ENCODE measurements around the gene MYO18B. TPM values are rescaled to one million over a fixed set of nuclear protein-coding genes. Genes with fewer than 3 reads are reported as not detected.

Gene MYO18B
- total and polyA plus RNA-seq, 2 donors (not counting 1 experiment from before 2014, with no cell fraction given) = 0.15 TPM; not detected in 1

DNA sequence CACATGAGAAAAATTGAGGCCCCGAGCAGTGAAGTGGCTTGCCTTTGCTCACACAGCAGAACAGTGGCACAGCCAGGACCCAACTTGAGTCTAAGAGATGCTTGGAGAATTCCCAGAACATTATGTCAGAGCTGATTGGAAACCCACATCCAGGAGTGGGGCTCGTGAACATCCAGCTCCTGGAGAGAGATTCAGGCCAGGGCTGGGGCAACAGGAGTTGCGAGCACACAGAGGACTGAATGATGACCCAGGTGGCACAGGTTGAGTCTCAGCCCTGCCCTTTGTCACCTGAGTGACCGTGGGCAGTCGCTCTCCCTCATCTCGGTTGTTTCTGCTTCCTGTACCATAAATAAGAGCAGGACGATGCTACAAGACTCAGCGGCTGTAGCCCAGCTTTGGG, 102.6 kb downstream of the MYO18B start:
- ChIA-PET POLR2A (no interaction called here), CTCF (no interaction called here)
- no peak for ATAC-seq (ENCODE audit: low read depth)
- 90% methylated on average over 6 of the region's 8 CpGs for WGBS (ENCODE audit: insufficient coverage)
- no peak for DNase-seq
- Histone ChIP-seq H3K36me3 (replicated peaks in 1 of 2; ENCODE audit: control extremely low read depth in 1 of 2, control insufficient read depth in 1 of 2, extremely low read depth in 1 of 2, insufficient read depth in 2 of 2, low read length in 1 of 2) (no peaks in the 10 kb centered on the region), H3K27ac (ENCODE audit: low read length in 2 of 2) (no peak overlapping the region), H3K9me3 (ENCODE audit: control extremely low read depth in 1 of 3, control insufficient read depth in 2 of 3, insufficient read depth in 1 of 3, low read length in 2 of 3) (no peaks in the 10 kb centered on the region), H2AFZ (ENCODE audit: insufficient read depth, low read depth, low read length, poor library complexity, severe bottlenecking) (no peak overlapping the region), H4K20me1 (ENCODE audit: control insufficient read depth, insufficient read depth, low read length, poor library complexity, severe bottlenecking) (no peaks in the 10 kb centered on the region), H3K4me3 (ENCODE audit: control extremely low read depth in 1 of 5, extremely low read depth in 1 of 5, insufficient read depth in 1 of 5, low read depth in 2 of 5, low read length in 4 of 5) (no peak overlapping the region), H3K4me1 (ENCODE audit: control insufficient read depth in 2 of 2, insufficient read depth in 2 of 2, low read length in 2 of 2) (no peaks in the 10 kb centered on the region), H3K4me2 (replicated peaks; ENCODE audit: low read depth, low read length, poor library complexity, severe bottlenecking) (no peak overlapping the region), H3K27me3 (replicated peaks in 1 of 4; ENCODE audit: control extremely low read depth in 1 of 4, control insufficient read depth in 3 of 4, insufficient read depth in 4 of 4, low read length in 3 of 4) (no peaks in the 10 kb centered on the region), H3K79me2 (ENCODE audit: control insufficient read depth, insufficient read depth, low read length) (no peaks in the 10 kb centered on the region), H3K9ac (ENCODE audit: low read length) (no peak overlapping the region)
- H3K4me3 Mint-ChIP-seq = no peak overlapping the region
- TF ChIP-seq CTCF (IDR thresholded peaks at IDR 0.05) = no peak
- no peak for TF ChIP-seq EZH2 (IDR thresholded peaks at IDR 0.05; ENCODE audit: borderline replicate concordance, insufficient read depth, low read depth, low read length, poor library complexity, severe bottlenecking)
- H3K27ac Mint-ChIP-seq = no peak overlapping the region
- peaks cover 11% of the 10 kb centered on the region for H3K27me3 Mint-ChIP-seq
- no peaks in the 10 kb centered on the region for H3K9me3 Mint-ChIP-seq (ENCODE audit: insufficient read depth)
- intact Hi-C loops (cut with micrococcal nuclease) = no loop called here
- H3K4me1 Mint-ChIP-seq = no peaks in the 10 kb centered on the region

DNA sequence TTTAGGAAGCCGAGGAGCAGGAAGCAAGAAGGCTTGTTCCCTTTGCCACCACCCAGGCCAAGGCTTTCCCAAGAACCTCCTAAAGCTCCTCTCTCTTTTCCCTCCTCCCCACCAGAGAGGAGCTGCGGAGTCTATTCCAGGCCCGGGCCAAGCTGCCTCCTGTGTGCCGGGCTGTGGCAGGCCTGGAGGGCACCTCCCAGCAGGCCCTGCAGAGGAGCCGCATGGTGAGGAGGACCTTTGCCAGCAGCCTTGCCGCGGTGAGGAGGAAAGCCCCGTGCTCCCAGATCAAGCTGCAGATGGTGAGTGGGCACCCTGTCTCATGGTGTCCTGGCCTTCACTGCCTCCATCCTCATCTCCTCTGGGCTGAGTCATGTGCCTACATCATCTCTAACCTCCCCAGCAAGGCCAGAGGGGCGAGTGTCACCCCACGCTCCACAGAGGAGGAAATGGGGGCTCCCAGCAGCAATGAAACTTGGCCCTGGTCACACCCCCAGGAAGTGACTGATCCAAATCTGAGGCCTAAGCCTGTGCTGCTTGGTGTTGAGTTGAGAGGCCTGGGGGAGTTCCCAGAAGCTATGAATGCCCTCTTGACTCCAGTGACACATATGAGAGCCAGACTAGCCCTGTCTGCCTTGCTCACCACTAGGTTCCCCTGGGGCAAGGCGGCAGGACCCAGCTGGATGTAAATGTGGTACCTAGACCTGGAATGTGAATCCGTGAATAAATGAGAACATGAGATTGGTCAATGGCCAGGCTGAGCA, 104.2 kb downstream of the MYO18B start:
- Histone ChIP-seq H3K36me3 (replicated peaks in 1 of 2; ENCODE audit: control extremely low read depth in 1 of 2, control insufficient read depth in 1 of 2, extremely low read depth in 1 of 2, insufficient read depth in 2 of 2, low read length in 1 of 2) (no peaks in the 10 kb centered on the region), H2AFZ (ENCODE audit: insufficient read depth, low read depth, low read length, poor library complexity, severe bottlenecking) (no peak overlapping the region), H3K27me3 (replicated peaks in 1 of 4; ENCODE audit: control extremely low read depth in 1 of 4, control insufficient read depth in 3 of 4, insufficient read depth in 4 of 4, low read length in 3 of 4) (no peaks in the 10 kb centered on the region), H3K9ac (ENCODE audit: low read length) (no peak overlapping the region), H3K27ac (ENCODE audit: low read length in 2 of 2) (no peak overlapping the region), H4K20me1 (ENCODE audit: control insufficient read depth, insufficient read depth, low read length, poor library complexity, severe bottlenecking) (no peaks in the 10 kb centered on the region), H3K4me3 (ENCODE audit: control extremely low read depth in 1 of 5, extremely low read depth in 1 of 5, insufficient read depth in 1 of 5, low read depth in 2 of 5, low read length in 4 of 5) (no peak overlapping the region), H3K4me1 (ENCODE audit: control insufficient read depth in 2 of 2, insufficient read depth in 2 of 2, low read length in 2 of 2) (no peaks in the 10 kb centered on the region), H3K4me2 (replicated peaks; ENCODE audit: low read depth, low read length, poor library complexity, severe bottlenecking) (no peak overlapping the region), H3K9me3 (ENCODE audit: control extremely low read depth in 1 of 3, control insufficient read depth in 2 of 3, insufficient read depth in 1 of 3, low read length in 2 of 3) (no peaks in the 10 kb centered on the region), H3K79me2 (ENCODE audit: control insufficient read depth, insufficient read depth, low read length) (no peaks in the 10 kb centered on the region)
- no peak for ATAC-seq (ENCODE audit: low read depth)
- 76% methylated on average over 10 of the region's 12 CpGs for WGBS (ENCODE audit: insufficient coverage)
- Mint-ChIP-seq H3K9me3 (ENCODE audit: insufficient read depth) (no peaks in the 10 kb centered on the region), H3K4me1 (no peaks in the 10 kb centered on the region), H3K27me3 (peaks cover 10% of the 10 kb centered on the region), H3K27ac (no peak overlapping the region), H3K4me3 (no peak overlapping the region)
- TF ChIP-seq EZH2 (IDR thresholded peaks at IDR 0.05; ENCODE audit: borderline replicate concordance, insufficient read depth, low read depth, low read length, poor library complexity, severe bottlenecking) = no peak
- no peak for TF ChIP-seq CTCF (IDR thresholded peaks at IDR 0.05)
- POLR2A ChIA-PET = no interaction called here
- DNase-seq = no peak
- CTCF ChIA-PET = no interaction called here
- intact Hi-C loops (cut with micrococcal nuclease) = no loop called here
